Medulla oblongata (tissue), 1 donor: ENCODE results near the gene PKNOX2.

Experiments used
- DNase-seq: peaks from one replicate; pipeline ENCODE4 v3.0.0-alpha.2; 2015; ENCODE audit errors: extremely low spot score

Gene PKNOX2

DNA sequence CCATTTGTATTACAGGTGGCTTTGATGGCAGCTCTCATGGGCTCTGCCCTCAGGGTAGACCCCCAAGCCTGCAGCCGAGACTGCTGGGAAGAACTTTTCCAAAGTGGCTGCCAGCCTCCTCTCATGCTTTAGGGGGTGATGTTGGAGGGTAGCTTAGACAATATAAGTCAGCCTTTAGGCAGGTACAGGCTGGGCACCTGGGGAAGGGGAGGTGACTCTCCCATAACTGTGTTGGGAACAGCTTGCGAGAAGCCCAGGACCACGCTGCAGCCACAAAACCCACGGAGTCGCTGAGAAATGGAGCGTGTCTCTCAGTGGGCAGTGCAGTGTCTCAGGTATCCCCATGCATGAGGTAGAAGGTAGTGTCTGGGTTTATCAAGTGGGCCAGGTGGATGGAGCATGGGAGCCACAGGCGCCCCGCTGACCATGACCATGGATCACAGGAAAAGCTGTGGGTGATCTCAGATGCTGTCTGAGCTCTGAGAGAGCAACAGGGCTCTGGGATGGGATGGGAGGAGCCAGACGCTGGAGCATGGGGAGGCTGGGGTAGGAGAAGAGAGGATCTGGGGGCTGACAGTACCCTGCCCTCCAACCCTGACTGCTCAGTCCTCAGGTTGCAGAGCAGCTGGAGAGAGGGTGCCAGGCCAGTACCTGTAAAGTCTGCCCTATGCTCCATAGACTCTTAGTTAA lies 216.3 kb downstream of the PKNOX2 start:
- no peak for DNase-seq

GRCh38 chr11:125381499-125382044 lies 217.0 kb downstream of the PKNOX2 start:
- no peak for DNase-seq

GRCh38 chr11:125382314-125382791 lies 217.8 kb downstream of the PKNOX2 start:
- DNase-seq = no peak

GRCh38 chr11:125382822-125383221 lies 218.3 kb downstream of the PKNOX2 start:
- no peak for DNase-seq

DNA sequence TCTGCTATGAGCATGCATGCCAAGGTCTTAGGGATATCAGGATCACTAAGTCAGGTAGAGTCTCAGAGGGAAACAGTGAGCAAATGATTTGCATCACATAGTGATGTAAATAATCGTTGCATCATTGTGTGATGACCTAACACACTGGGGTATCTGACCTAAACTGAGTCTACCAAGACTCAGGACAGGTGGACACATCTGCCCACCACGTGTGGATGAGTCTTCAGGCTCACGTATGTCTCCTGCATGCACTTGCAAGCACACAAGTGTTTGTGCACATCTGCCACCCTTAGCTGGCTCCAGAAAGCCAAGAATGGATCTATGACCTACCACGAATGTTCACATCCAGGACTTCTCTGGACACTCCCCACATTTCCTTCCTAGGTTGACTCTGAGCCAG lies 220.3 kb downstream of the PKNOX2 start:
- no peak for DNase-seq

DNA sequence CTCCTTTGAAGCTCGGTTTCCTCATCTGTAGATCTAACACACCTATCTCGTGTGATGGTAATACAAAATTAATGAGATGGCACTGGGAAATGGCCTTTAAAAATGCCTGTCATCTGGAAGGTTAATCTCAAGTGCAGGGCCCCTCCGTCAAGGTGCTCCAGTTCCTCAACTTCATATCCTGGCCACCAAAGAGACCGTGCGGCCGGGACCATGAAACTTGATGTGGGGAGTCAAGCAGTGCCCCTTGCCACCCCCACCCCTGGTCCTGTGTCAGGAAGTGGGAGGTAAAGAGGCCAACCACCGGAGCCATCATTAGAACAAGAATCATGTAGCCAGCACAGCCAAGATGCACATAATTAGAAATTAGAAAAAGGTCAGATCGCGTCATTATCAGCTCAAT lies 223.3 kb downstream of the PKNOX2 start:
- DNase-seq = no peak

DNA sequence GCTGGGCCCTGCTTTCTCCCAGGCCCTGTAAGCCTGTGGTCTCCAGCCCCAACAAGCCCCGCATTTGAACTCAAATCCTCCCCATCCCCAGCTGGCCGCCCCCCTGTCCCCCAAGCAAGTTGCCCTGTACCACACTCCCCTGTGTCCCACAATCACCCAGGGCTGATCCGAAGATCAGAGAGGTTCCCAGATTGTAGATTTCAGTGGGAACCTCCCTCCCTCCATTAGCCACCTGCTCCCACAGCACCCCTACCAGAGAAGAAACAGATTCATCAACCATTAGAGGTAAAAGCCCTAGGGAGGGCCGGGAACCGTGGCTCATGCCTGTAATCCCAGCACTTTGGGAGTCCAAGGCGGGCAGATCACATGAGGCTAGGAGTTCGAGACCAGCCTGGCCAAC lies 224.1 kb downstream of the PKNOX2 start:
- DNase-seq = no peak

DNA sequence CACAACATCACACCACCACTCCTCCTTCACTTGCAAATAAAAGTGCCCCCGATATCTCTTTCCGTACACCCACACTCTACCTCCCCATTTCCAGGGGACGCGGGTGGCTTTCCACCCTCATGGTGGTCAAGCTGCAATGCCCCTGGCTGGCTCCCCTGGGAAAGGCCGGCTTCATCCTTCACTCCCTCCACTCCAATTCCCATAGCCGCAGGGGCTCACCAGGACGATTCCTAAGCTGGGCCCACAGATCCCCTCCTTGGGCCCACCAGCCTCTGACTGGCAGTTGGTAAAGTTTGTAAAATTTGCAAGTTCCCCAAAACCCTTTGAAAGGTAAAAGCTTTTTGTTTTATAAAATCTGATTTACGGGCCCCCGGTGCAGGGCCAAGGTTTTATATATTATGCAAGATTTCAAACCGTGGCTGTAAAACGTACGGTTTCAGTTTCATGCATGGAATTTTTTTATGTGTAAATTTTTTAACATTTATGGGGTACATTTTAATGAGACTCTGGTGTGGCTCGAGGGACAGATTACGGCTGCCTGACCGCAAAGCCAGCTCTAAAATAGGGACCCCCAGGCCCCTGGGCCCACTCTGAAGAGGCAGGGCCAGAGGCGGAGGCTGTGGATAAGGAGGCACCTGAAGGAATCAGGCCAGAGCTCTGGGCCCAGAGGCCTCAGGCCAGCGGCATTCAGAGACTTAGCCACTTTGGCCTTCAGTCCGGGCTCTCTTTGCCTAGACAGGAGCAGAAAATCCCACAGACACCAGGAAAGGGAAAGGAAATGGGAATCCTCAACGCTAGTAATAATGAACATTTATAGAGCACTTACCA lies 225.0 kb downstream of the PKNOX2 start:
- DNase-seq = no peak

- DNase-seq = no peak
Observed at GRCh38 chr11:125390946-125391345, 226.4 kb downstream of the PKNOX2 start.

DNA sequence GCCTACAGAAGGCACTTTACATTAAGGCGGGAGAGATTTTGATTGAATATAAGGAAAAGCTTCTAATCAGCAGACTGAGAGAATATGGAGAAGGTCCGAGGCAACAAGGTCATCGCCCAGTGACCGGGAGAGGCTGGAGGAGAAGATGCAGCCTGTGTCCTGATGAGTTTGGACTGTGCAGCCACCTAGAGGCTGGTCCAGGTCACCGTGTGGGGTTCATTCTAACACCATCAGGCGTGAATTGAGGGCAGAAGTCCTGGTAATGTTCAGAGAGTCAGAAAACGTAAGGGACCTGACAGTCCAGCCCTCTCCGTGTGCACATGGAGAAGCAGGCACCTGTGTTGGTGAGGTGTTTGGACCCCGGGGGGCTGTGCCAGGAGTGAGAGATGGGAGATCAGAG lies 228.8 kb downstream of the PKNOX2 start:
- no peak for DNase-seq

DNA sequence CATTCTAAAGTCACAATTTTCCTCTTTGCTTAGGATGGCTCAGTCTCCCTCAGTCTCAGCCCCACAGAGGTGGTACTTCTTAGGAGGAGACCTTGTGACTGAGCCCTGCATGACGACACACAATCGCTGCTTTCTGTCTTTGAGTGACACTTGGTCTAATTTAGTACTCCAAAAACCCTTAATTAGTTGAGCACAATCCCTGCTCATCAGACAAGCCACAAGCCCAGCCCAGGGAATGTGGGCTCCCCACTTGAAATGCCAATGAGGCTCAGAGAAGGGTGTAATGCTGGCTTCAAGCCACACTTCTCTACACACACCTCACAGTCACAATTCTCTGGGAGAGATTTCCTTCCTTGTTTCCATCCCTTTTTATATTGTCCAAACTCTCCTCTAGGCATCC lies 229.7 kb downstream of the PKNOX2 start:
- no peak for DNase-seq

DNA sequence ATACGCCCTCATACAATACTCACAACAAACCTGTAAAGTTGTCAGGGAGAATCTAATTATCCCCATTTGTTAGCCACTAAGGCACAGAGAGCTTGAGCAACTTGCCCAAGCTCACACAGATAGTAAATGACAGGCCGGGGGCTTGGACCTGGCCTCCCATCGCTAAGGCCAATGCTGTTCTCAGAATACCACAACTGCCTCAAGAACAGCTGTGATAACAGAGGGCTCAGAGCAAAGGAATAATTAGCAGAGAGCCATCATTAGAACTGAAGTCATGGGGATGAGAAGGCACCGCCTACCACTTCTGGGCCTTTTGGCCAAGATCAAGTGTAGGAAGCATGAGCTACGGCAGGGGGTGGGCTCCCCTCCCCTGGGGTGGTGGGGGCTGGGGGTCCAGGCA lies 232.9 kb downstream of the PKNOX2 start:
- DNase-seq = no peak

DNA sequence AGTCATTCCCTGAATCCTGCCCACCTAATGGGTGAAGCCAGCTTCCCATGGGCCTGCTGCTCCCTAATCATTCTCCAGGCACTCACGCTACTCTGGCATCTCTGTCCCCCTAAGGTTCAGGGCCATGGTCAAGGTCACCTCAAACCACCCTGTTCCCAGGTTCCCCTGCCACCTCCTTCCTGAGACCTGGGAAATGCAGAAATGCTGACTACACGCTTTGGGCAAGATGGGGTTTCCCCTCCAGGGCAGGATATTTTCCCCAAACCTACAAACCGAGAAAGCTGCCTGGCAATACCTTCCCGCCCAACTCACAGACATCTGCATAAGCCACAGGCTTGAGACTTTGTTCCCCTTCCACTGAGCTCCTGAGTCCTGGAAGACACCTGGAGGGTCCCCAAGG lies 233.9 kb downstream of the PKNOX2 start:
- no peak for DNase-seq

- no peak for DNase-seq
Observed at GRCh38 chr11:125398994-125399640, 234.6 kb downstream of the PKNOX2 start.

- no peak for DNase-seq
Observed at GRCh38 chr11:125399945-125400344, 235.4 kb downstream of the PKNOX2 start.

DNA sequence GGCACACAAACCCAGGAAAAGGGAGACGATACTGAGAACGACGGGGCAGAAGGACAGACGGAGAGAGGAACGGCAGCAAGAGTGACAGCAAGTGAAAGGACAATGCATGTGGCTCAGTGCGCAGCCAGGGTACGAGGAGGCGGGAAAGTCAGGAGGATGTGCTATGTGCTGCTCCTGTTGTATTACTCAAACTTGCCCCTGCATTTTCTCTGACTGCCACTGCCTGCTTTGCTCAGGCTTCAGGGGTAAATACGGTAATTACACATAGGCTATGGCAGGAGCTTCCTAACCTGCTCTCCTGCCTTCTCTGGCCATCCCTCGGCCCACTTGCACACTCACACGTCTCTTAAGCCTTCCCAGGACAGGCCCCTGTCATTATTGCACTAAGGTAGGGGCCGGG lies 236.7 kb downstream of the PKNOX2 start:
- DNase-seq = no peak

GRCh38 chr11:125401746-125402145 lies 237.2 kb downstream of the PKNOX2 start:
- DNase-seq = no peak

DNA sequence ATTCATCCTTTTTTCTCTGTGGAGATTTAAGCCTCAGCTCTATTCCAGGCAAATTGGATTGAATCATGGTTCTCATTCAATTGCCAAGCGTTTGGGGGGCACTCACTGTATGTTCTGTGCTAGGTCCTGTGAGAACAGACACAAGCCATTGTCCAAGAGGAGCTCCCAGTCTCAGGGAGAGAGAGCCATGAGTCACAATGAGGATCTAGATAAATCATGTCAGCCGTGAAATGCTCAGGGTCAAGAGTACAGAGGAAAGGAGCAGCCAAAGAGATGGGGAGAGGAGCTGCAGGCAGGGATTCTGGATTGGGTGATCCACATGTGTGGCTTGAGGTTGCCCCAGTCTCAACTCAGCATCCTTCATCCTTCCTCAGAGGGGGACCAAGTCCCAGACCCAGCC lies 237.9 kb downstream of the PKNOX2 start:
- no peak for DNase-seq

- DNase-seq = no peak
Observed at GRCh38 chr11:125404157-125404810, 239.7 kb downstream of the PKNOX2 start.

GRCh38 chr11:125404811-125405790 lies 240.6 kb downstream of the PKNOX2 start:
- peak; percentile 68 for DNase-seq

DNA sequence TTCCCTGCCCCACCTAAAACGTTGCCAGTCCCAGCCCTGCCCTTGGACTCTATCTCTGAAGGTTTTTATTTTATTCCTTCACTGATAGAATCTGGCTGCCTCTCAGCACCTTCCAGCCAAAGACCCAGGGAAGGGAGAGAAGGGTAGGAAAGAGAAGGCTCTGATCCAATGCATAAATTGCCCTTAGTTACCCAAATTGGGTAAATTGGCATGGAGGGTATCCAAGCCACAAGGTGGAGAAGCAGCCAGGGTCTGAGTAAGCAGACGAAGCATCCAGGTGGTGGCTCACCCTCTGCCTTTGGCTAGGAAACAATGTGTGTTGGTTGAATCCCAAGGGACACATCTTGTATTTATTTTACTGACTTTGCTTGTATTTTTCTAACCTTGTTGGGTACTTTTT lies 242.5 kb downstream of the PKNOX2 start:
- no peak for DNase-seq
